Common myeloid progenitor, CD34-positive (primary cell): ENCODE results near the gene ENTPD6.

Experiments used
- CTCF ChIA-PET: fragments of 350-600 bp; sonication (Branson Sonifier 250); formaldehyde crosslinking; loops from one replicate; lab custom pipeline; 2021; ENCODE audit warnings: antibody characterized with exemption; lab: Charles Lee
- POLR2A ChIA-PET: fragments of 350-600 bp; sonication (Branson Sonifier 250); formaldehyde crosslinking; loops from one replicate; lab custom pipeline; 2021; ENCODE audit warnings: antibody characterized with exemption; lab: Charles Lee
- DNase-seq, 3 donors: peaks; one replicate each; pipeline versions ENCODE4 v3.0.0 to v3.0.0-alpha.2; 2013
- H3K27ac ChIP-seq, 2 experiments: 1 replicate in 1 of 2; 2 replicates in 1 of 2; pipeline ENCODE4 v1.7.0; 2013; ENCODE audit warnings: inconsistent platforms in 2 of 2, low read length in 2 of 2, mild to moderate bottlenecking in 2 of 2, low read depth in 1 of 2, moderate library complexity in 1 of 2; ENCODE audit not compliant: severe bottlenecking in 2 of 2, insufficient read depth in 1 of 2, poor library complexity in 1 of 2
- H3K27me3 ChIP-seq, 5 experiments: replicated peaks in 2 of 5; 1 replicate in 3 of 5; 2 replicates in 2 of 5; pipeline versions ENCODE4 v1.6.1 to v1.7.0; 2013; ENCODE audit warnings: low read length in 4 of 5, mild to moderate bottlenecking in 2 of 5, moderate library complexity in 2 of 5, inconsistent platforms in 1 of 5; ENCODE audit not compliant: insufficient read depth in 5 of 5, control insufficient read depth in 4 of 5
- H3K36me3 ChIP-seq, 4 experiments: 1 replicate in 2 of 4; 2 replicates in 2 of 4; pipeline versions ENCODE4 v1.6.1 to v1.7.0; 2013; ENCODE audit warnings: low read length in 3 of 4, control low read depth in 1 of 4, mild to moderate bottlenecking in 1 of 4; ENCODE audit not compliant: control insufficient read depth in 4 of 4, insufficient read depth in 4 of 4
- H3K4me1 ChIP-seq, 4 experiments: 1 replicate in 3 of 4; 2 replicates in 1 of 4; pipeline versions ENCODE4 v1.6.1 to v1.7.1; 2013; ENCODE audit warnings: low read length in 3 of 4, mild to moderate bottlenecking in 3 of 4, control low read depth in 1 of 4, inconsistent platforms in 1 of 4, moderate library complexity in 1 of 4; ENCODE audit not compliant: control insufficient read depth in 4 of 4, insufficient read depth in 4 of 4; ENCODE audit errors: control extremely low read depth in 1 of 4
- H3K4me3 ChIP-seq, 7 experiments: 1 replicate in 4 of 7; 2 replicates in 3 of 7; pipeline versions ENCODE4 v1.5.1 to v1.7.0; 2013; ENCODE audit warnings: mild to moderate bottlenecking in 7 of 7, low read length in 6 of 7, moderate library complexity in 6 of 7, inconsistent platforms in 2 of 7, low read depth in 2 of 7, control low read depth in 1 of 7; ENCODE audit not compliant: insufficient read depth in 4 of 7, control insufficient read depth in 1 of 7; ENCODE audit errors: extremely low read depth in 1 of 7
- H3K9me3 ChIP-seq, 5 experiments: 1 replicate in 4 of 5; 2 replicates in 1 of 5; pipeline versions ENCODE4 v1.6.1 to v1.7.1; 2013; ENCODE audit warnings: low read length in 4 of 5, mild to moderate bottlenecking in 2 of 5, inconsistent platforms in 1 of 5, low read depth in 1 of 5, moderate library complexity in 1 of 5; ENCODE audit not compliant: control insufficient read depth in 4 of 5, insufficient read depth in 2 of 5; ENCODE audit errors: control extremely low read depth in 1 of 5
- WGBS: methylation state at CpG from one replicate; pipeline ENCODE4 v1.1.5; 2013; ENCODE audit not compliant: insufficient coverage; 5-methylcytosine and 5-hydroxymethylcytosine counted together

Gene ENTPD6

DNA sequence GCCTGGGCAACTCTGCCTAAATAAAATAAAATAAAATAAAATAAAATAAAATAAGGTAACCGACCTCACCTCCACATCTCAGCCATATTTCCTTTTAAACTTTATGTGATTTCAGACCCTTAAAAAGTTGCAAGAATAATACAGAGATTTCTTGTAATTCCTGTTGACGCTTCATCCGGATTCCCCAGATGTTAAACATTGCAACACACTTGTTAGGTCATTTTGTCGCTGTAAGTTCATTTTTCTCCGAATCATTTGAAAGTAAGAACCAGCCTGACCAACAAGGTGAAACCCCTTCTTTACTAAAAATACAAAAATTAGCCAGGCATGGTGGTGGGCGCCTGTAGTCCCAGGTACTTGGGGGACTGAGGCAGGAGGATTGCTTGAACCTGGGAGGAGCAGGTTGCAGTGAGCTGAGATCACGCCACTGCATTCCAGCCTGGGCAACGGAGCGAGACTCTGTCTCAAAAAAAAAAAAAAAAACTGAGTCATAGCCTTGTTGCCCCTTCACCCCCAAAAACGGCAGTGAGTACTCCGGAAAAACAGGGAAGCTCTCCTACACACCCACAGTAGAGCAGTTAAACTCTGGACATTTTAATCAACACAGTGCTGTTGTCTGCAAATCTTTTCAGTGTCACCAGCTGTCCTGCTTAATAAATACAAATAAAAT lies 58.2 kb downstream of the ENTPD6 start:
- ChIA-PET CTCF (interaction anchor here (1.0 to 1.1 kb wide), 2 partner anchors 9 to 27 kb away, joined by 3 read pairs; no protein-coding TSS in a partner anchor), POLR2A (no interaction called here)
- H3K4me1 ChIP-seq = peaks cover 0 to 9% (median 4%) of the 10 kb centered on the region in 4 experiments
- WGBS = 96% methylated on average over 7 of the region's 11 CpGs
- no peaks in the 10 kb centered on the region for H3K27me3 ChIP-seq
- DNase-seq = no peak
- no peaks in the 10 kb centered on the region for H3K9me3 ChIP-seq
- no peak overlapping the region for H3K27ac ChIP-seq
- H3K36me3 ChIP-seq = peaks cover 0 to 12% (median 5%) of the 10 kb centered on the region in 4 experiments
- no peak overlapping the region for H3K4me3 ChIP-seq

DNA sequence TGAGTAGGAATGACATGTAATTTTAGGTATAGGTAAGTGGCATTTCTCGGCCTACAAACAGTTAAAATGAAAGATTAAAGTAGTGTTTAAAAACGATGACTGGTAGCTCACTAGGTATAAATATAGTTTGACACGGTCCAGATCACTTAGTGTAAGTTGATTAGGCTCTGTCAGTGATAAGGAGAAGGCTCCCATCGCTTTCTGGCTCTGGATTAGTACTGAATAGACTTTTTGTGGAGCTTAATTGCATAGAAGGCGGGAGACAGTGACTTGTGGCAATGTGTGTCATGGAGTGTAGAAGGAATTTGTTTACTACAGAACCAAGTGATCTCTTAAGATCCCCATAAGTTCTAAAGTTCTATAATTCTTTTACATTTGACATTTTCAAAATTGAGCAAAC lies 59.1 kb downstream of the ENTPD6 start:
- H3K9me3 ChIP-seq = no peaks in the 10 kb centered on the region
- H3K27ac ChIP-seq = no peak overlapping the region
- H3K4me3 ChIP-seq = no peak overlapping the region
- CTCF ChIA-PET = interaction anchor here (1.0 to 1.1 kb wide), 2 partner anchors 10 to 26 kb away, joined by 3 read pairs; no protein-coding TSS in a partner anchor
- peaks cover 0 to 16% (median 9%) of the 10 kb centered on the region in 4 experiments for H3K36me3 ChIP-seq
- POLR2A ChIA-PET = no interaction called here
- no peaks in the 10 kb centered on the region for H3K27me3 ChIP-seq
- WGBS = 95% methylated on average over 4 of the region's 5 CpGs
- H3K4me1 ChIP-seq = peaks cover 0 to under 1% (median 0%) of the 10 kb centered on the region in 4 experiments
- DNase-seq = no peak

DNA sequence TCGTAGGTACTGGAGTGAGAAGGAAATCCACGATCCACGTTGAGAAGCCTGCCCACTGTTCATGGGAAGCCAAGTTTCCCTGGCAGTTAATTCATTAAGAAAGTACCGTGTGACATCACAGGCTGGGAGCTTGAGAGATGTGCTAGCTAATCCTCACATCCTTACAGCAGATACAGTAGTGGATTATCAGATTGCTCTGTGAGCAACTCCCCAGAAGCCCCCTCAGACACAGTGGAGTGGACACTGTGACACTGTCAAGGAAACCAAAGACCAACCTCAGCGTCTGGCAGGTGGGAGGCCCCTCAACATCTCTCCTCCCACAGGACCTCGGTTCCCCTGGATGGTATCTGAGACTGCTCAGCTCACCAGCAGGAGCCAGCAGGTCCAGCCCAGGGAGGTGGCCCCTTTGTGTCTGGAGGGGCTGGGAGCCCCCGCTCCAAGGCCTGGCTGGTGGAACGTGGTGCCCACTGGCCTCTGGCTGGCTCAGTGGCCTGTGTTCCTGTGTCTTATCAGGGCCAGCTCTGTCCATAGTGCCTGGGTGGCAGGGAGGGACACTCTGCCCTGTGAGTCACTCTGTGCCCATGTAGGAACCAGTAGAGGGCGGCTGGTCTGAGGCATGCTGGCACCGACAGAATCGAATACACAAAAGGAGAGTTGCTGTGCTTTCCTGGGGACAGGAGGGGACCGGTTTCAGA lies 59.6 kb downstream of the ENTPD6 start:
- POLR2A ChIA-PET = no interaction called here
- peaks cover under 1 to 20% (median 13%) of the 10 kb centered on the region in 4 experiments for H3K36me3 ChIP-seq
- no peaks in the 10 kb centered on the region for H3K27me3 ChIP-seq
- H3K4me3 ChIP-seq = no peak overlapping the region
- no peaks in the 10 kb centered on the region for H3K9me3 ChIP-seq
- CTCF ChIA-PET = interaction anchor here (1.0 to 1.1 kb wide), 2 partner anchors 11 to 25 kb away, joined by 3 read pairs; no protein-coding TSS in a partner anchor
- no peak overlapping the region for H3K27ac ChIP-seq
- WGBS = 96% methylated on average over 10 of the region's 12 CpGs
- no peaks in the 10 kb centered on the region for H3K4me1 ChIP-seq
- DNase-seq = no peak

DNA sequence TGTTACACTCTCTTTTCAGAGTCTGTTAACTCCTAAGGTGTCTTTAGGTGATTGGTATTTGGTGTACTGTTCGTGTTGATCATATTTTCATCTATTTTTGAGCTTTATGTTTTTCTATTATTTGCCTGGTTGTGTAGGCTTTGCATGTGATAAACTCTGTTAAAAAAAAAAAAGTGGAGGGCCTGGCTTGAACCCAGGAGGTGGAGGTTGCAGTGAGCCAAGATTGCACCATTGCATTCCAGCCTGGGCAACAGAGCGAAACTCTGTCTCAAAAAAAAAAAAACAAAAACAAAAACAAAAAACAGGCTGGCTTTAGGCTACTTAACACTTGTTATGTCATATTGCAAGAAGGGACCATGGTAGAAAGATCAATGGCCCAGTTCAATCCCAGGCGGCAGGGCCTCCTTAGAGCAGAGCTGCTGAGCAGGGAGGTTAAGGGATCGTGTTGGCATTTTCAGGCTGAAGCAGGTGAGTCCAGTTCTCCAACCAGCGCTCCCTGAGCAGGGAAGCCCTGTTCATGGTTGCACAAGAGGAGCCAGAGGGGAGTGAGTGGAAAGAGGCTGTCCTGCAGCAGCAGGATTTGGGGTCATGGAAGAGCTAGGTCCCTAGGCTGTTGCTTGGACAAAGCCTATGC lies 60.8 kb downstream of the ENTPD6 start:
- POLR2A ChIA-PET = no interaction called here
- WGBS = 100% methylated on average over 3 of the region's 5 CpGs
- H3K27ac ChIP-seq = no peak overlapping the region
- H3K9me3 ChIP-seq = peaks cover 0 to 3% (median 0%) of the 10 kb centered on the region in 5 experiments
- peaks cover 3 to 28% (median 17%) of the 10 kb centered on the region in 4 experiments for H3K36me3 ChIP-seq
- H3K4me1 ChIP-seq = no peaks in the 10 kb centered on the region
- H3K27me3 ChIP-seq = no peaks in the 10 kb centered on the region
- no peak overlapping the region for H3K4me3 ChIP-seq
- no peak for DNase-seq
- CTCF ChIA-PET = interaction anchor here (1.1 kb wide), 1 partner anchor 109 kb away, joined by 3 read pairs; no protein-coding TSS in a partner anchor

DNA sequence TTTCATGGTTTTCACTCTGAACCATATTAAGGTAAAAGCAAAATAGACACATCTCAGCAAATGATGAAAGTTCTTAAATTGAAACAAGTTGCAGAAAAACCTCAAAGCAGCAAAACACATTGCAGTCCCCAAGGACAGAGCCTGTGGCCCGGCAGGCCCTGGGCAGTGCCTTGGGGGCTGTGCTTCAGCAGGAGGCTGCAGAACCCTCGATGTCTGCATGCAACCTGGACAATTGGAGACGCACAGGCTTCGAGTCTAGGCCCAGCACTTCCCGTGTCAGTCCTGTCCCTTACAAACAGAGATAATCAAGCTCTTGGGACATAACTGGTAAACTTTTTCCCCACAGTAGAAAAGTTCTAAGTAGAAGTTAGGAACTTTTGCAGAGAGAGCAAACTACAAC lies 61.6 kb downstream of the ENTPD6 start:
- WGBS = 100% methylated on average over 4 of the region's 5 CpGs

DNA sequence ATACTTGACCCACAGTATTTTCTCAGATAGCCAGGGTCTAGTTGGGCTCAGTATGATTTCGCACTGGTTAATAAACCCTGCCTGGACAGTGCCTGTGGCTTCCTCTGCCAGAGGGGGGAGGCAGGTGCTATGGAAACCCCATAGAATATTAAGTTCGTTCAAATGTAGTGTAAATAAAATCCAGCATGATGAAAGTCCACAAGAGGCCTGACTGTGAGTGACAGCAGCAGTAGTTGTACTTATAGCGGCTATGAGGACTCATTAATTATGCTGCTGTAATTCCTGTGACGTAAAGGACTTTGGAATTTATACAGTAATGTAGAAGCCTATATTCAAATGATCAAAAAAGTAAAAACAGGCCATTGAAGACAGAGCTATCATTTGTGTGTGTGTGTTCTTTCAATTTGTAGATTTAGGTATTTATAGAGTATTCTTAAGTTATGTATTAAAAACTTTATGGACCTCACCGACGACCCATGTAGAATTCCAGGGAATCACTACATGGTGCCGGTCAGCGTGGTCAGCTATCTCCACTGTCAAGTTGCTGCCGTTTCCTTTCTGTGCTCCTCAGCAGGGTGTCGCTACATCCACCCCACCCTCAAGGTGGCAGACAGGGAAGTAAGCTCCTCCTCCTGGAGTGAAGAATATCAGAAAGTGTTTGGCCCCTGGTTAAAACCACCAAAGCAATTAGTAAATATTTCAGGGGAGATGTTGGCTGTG lies 62.4 kb downstream of the ENTPD6 start:
- WGBS = 98% methylated on average over 8 of the region's 10 CpGs
- no peaks in the 10 kb centered on the region for H3K4me1 ChIP-seq
- peaks cover 3 to 30% (median 12%) of the 10 kb centered on the region in 4 experiments for H3K36me3 ChIP-seq
- no peak for DNase-seq
- no peaks in the 10 kb centered on the region for H3K27me3 ChIP-seq
- ChIA-PET CTCF (interaction anchor here (1.9 kb wide), 1 partner anchor 11 kb away, joined by 6 read pairs; the partner anchor contains the start of gene PYGB), POLR2A (no interaction called here)
- no peak overlapping the region for H3K4me3 ChIP-seq
- peaks cover 0 to 3% (median 0%) of the 10 kb centered on the region in 5 experiments for H3K9me3 ChIP-seq
- no peak overlapping the region for H3K27ac ChIP-seq

More for the DNA sequence above, 61.6 kb downstream of the ENTPD6 start:
- H3K36me3 ChIP-seq = peaks cover 3 to 30% (median 13%) of the 10 kb centered on the region in 4 experiments
- no peak overlapping the region for H3K4me3 ChIP-seq
- H3K27me3 ChIP-seq = no peaks in the 10 kb centered on the region
- ChIA-PET CTCF (interaction anchor here (1.9 kb wide), 1 partner anchor 10 kb away, joined by 6 read pairs; the partner anchor contains the start of gene PYGB), POLR2A (no interaction called here)
- no peak for DNase-seq
- no peak overlapping the region for H3K27ac ChIP-seq
- H3K4me1 ChIP-seq = no peaks in the 10 kb centered on the region
- peaks cover 0 to 3% (median 0%) of the 10 kb centered on the region in 5 experiments for H3K9me3 ChIP-seq
